Measurements from ENCODE around the gene RDH13.

Gene RDH13

DNA sequence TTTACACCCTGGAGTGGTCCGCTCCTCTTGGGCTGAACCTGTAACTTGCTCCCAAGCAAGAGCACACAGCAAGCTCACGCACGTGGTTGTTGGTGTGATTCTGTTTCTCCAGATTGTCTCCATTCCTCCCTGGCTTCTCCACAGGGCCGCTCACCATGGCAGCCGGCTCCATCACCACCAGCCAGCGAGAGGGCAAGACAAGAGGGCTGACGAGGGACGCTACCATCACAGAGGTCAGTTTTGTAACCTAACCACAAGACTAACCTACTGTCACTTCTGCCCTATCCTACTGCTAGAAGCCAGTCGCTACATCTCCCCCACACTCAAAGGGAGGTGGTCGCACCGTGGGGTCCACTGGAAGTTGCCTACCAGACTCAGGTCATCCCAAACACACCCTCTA lies 20.3 kb downstream of the RDH13 start:
- TF ChIP-seq, protein P1, sequence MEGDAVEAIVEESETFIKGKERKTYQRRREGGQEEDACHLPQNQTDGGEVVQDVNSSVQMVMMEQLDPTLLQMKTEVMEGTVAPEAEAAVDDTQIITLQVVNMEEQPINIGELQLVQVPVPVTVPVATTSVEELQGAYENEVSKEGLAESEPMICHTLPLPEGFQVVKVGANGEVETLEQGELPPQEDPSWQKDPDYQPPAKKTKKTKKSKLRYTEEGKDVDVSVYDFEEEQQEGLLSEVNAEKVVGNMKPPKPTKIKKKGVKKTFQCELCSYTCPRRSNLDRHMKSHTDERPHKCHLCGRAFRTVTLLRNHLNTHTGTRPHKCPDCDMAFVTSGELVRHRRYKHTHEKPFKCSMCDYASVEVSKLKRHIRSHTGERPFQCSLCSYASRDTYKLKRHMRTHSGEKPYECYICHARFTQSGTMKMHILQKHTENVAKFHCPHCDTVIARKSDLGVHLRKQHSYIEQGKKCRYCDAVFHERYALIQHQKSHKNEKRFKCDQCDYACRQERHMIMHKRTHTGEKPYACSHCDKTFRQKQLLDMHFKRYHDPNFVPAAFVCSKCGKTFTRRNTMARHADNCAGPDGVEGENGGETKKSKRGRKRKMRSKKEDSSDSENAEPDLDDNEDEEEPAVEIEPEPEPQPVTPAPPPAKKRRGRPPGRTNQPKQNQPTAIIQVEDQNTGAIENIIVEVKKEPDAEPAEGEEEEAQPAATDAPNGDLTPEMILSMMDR (IDR thresholded peaks at IDR 0.05) = no peak

DNA sequence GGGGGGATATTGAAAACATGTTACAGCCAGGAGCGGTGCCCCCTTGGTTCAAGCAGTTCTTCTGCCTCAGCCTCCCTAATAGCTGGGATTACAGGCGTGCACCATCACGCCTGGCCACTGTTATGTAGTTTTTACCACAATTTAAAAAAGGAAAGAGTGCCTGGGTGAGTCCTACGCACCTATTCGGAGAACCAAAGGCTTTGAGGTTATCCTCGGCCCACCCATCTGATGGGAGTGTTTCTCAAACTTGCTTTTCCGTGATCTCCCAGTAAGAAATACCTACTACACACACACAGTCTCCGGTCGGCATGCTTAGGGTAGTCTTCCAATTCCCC lies 20.6 kb downstream of the RDH13 start:
- TF ChIP-seq, protein P1 (IDR thresholded peaks at IDR 0.05) = no peak

DNA sequence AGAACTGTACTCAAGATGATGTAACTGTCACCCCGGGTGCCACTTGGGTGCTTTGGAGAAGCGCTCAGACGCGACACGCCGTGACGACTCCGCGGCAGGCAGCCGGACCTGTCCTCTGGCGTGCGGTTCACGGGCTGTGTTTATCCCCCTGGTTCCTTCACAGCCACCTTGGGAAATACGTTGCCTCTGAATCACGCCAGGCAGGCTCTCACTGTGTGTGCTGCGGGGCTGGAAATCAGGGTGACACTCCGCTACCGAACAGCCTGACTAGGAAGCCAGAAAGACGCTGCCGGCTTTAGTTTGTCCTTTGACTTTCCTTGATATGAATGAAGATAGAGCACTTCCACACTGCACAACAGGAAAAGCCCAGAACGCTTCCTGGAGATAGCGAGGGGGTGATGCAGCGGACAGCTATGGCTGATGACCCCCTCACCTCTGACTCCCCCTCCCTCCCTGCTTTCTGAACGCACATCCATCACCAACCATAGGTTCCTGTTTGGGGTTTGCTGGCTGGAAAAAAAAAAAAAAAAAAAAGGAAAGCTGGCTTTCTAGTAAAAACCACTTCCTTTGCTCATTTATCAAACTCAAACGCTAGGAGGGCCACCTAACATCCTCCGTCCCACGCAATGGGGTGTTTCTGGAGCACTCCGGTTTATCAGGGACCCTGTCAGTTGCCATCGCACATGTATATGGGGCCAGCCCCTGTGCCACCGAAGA lies 21.2 kb downstream of the RDH13 start:
- TF ChIP-seq, protein P1 (IDR thresholded peaks at IDR 0.05) = no peak

DNA sequence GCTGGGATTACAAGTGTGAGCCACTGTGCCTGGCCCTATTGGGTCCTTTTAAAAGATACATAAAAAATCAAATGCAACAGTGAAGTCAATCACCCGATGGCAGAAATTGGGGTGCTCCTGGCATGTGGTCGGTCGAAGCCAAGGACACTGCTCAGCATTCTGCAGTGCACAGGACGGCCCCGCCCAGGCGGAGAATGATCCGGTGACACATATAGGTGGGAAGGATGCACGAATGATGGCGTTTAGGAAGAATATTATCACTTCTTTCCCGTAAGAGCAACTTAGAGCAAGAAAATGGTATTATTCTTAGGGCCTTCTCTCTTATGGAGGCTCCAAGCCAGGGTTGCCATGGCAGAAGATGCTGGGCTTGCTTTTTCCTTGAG lies 21.7 kb downstream of the RDH13 start:
- TF ChIP-seq, protein P1 (IDR thresholded peaks at IDR 0.05) = no peak

DNA sequence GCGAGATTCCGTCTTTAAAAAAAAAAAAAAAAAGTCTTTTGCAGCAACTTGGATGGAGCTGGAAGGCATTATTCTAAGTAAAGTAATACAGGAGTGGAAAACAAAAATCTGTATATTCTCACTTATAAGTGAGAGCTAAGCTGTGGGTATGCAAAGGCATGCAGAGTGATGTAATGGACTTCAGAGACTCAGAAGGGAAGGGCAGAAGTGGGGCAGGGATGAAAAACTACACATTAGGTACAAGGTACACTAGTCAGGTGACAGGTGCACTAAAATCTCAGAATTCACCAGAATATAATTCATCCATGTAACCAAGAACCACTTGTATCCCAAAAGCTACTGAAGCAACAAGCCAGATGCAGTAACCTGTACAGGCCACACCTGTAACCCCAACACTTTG lies 26.9 kb downstream of the RDH13 start:
- TF ChIP-seq, protein P1 (IDR thresholded peaks at IDR 0.05) = no peak

DNA sequence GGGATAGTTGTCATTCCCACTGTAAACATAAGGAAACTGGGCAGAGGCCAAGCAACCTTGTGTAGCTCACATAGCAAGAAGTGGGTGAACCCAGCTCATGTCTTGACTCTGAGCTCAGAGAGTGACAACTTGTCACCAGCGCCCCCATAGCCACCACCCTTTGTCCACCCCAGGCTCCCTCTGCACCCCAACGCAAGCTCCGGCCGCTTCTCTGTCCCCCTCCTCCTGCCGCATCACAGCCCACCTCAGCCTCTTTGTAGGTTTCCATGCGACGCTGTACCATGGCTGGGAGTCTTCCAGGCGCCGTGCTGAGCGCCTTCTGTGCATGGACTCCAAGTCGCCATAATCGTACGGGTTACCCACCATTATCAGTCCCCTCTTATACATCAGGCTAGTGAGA lies 28.2 kb downstream of the RDH13 start:
- TF ChIP-seq, protein P1 (IDR thresholded peaks at IDR 0.05) = no peak

DNA sequence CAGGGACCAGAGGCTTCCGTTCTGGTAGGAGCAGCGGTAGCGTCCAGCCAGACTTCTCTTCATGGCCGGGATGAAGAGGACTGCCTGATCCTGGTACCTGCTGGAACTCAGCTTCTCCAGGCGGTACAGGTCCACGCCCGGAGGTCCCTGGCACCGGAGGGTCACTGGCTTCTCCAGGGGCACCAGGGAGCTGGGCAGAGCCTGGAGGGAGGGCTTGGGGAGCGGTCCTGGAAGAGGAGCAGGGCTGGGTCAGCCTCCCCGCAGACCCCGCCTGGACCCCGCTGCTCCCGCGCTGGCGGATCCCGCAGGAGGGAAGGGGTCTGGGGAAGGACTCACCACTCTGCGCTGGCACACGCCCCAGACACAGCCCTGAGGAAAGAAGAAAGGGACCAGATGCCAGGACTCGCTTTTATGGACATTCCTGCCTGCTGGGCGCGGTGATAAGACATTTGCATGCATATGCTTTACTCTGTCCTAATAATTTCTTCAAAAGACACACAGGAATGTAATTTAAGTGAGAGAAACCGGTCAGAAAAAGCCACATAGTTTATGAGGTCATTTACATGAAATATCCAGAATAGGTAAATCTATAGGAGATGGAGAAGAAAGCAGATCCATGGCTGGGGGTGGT lies 30.7 kb downstream of the RDH13 start:
- TF ChIP-seq, protein P1 (IDR thresholded peaks at IDR 0.05) = no peak

Measured in LNCAP (cell line).